ENCODE data around the gene NUCKS1. TPM values are rescaled to one million over a fixed set of nuclear protein-coding genes. Genes with fewer than 3 reads are reported as not detected.

NUCKS1 gene
- total RNA-seq, 1 experiment from 2014 or later = 101 TPM

- H3K4me3 ChIP-seq (ENCODE audit: low read length) = no peak overlapping the region
- no peaks in the 10 kb centered on the region for H3K9me3 ChIP-seq (ENCODE audit: low read length)
- H3K9me2 ChIP-seq (replicated peaks; ENCODE audit: low read length) = no peaks in the 10 kb centered on the region
- CTCF ChIA-PET = interaction anchor here (0.5 kb wide), 1 partner anchor 95 kb away, joined by 3 read pairs; no protein-coding TSS in a partner anchor
- H3F3A ChIP-seq (ENCODE audit: low read length, unreplicated experiment) = no peaks in the 10 kb centered on the region
- ATAC-seq (no peak), DNase-seq (no peak)
- no TSS peak for BruUV-seq (replicated peaks)
- POLR2A ChIA-PET (ENCODE audit: unreplicated experiment) = no interaction called here
- H2AFZ ChIP-seq (ENCODE audit: low read length) = no peak overlapping the region
- intact Hi-C loops (cut with micrococcal nuclease) = no loop called here
- peaks cover 59% of the 10 kb centered on the region for H3K79me2 ChIP-seq (ENCODE audit: low read length)
- H3K4me2 ChIP-seq (ENCODE audit: low read length) = no peak overlapping the region
- H3K36me3 ChIP-seq (ENCODE audit: low read depth, low read length) = no peaks in the 10 kb centered on the region
- H3K4me1 ChIP-seq (ENCODE audit: insufficient read depth, low read length) = peaks cover 53% of the 10 kb centered on the region
- H3K27me3 ChIP-seq (ENCODE audit: low read length) = no peaks in the 10 kb centered on the region
- TF ChIP-seq CTCF (conservative IDR thresholded peaks at IDR 0.05; ENCODE audit: low read depth, low read length) (no peak), EZH2 (IDR thresholded peaks at IDR 0.05; ENCODE audit: low read length, unreplicated experiment) (no peak), EZH2phosphoT487 (IDR thresholded peaks at IDR 0.05; ENCODE audit: borderline replicate concordance, low read length) (no peak)
- H3K27ac ChIP-seq (ENCODE audit: low read length) = no peak overlapping the region
- H4K20me1 ChIP-seq (ENCODE audit: low read length) = no peaks in the 10 kb centered on the region
- H3K9ac ChIP-seq (ENCODE audit: low read length) = no peak overlapping the region
Measured at GRCh38 chr1:205670611-205671430, 79.2 kb downstream of the NUCKS1 start.

- BruUV-seq (replicated peaks) = no TSS peak
- CTCF ChIA-PET = no interaction called here
- intact Hi-C loops (cut with micrococcal nuclease) = no loop called here
Measured at GRCh38 chr1:205670150-205670446, 79.9 kb downstream of the NUCKS1 start.

More at GRCh38 chr1:205670150-205670446, 79.9 kb downstream of the NUCKS1 start:
- Histone ChIP-seq H3K36me3 (ENCODE audit: low read depth, low read length) (no peaks in the 10 kb centered on the region), H3K4me2 (ENCODE audit: low read length) (no peak overlapping the region), H3K27me3 (ENCODE audit: low read length) (no peaks in the 10 kb centered on the region), H3K9me2 (replicated peaks; ENCODE audit: low read length) (no peaks in the 10 kb centered on the region), H3K79me2 (ENCODE audit: low read length) (peaks cover 58% of the 10 kb centered on the region), H3K9me3 (ENCODE audit: low read length) (no peaks in the 10 kb centered on the region), H4K20me1 (ENCODE audit: low read length) (no peaks in the 10 kb centered on the region), H3K27ac (ENCODE audit: low read length) (no peak overlapping the region), H3F3A (ENCODE audit: low read length, unreplicated experiment) (no peaks in the 10 kb centered on the region), H3K9ac (ENCODE audit: low read length) (no peak overlapping the region), H3K4me1 (ENCODE audit: insufficient read depth, low read length) (peaks cover 60% of the 10 kb centered on the region), H2AFZ (ENCODE audit: low read length) (no peak overlapping the region), H3K4me3 (ENCODE audit: low read length) (no peak overlapping the region)
- ATAC-seq (no peak), DNase-seq (no peak)
- POLR2A ChIA-PET (ENCODE audit: unreplicated experiment) = no interaction called here
- no peak for TF ChIP-seq EZH2phosphoT487 (IDR thresholded peaks at IDR 0.05; ENCODE audit: borderline replicate concordance, low read length)
- no peak for TF ChIP-seq EZH2 (IDR thresholded peaks at IDR 0.05; ENCODE audit: low read length, unreplicated experiment)
- no peak for TF ChIP-seq CTCF (conservative IDR thresholded peaks at IDR 0.05; ENCODE audit: low read depth, low read length)

Data from PC-3 (cell line).